DMS53 treated with DMSO at 0.1 percent for 48 hours (cell line): ENCODE results near the gene SIL1.
"Not testable (repeated sequence)": the region's sequence is repeated elsewhere in the genome, so short reads cannot be mapped to it uniquely, and the experiment has no call there.

Experiments used
- DNase-seq: peaks from one replicate; lab custom pipeline; 2025; ENCODE audit not compliant: unreplicated experiment; lab: John Stamatoyannopoulos, UW

SIL1 gene

GRCh38 chr5:139038613-139039305 lies 159.4 kb downstream of the SIL1 start:
- no peak for DNase-seq

- DNase-seq: no peak
Observed at GRCh38 chr5:139037732-139038131, 160.4 kb downstream of the SIL1 start.

DNA sequence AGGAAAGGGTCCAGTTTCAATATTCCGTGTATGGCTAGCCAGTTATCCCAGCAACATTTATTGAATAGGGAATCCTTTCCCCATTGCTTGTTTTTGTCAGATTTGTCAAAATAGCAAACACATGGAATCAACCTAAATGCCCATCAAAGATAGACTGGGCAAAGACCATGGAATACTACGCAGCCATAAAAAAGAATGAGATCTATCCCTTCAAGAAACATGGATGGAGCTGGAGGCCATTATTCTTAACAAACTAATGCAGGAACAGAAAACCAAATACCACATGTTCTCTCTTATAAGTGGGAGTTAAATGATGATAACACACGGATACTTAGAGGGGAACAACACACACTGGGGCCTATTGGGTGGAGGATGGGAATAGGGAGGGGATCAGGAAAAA lies 161.8 kb downstream of the SIL1 start:
- DNase-seq: not testable (repeated sequence)

GRCh38 chr5:139027150-139027549 lies 171.0 kb downstream of the SIL1 start:
- DNase-seq: no peak

DNA sequence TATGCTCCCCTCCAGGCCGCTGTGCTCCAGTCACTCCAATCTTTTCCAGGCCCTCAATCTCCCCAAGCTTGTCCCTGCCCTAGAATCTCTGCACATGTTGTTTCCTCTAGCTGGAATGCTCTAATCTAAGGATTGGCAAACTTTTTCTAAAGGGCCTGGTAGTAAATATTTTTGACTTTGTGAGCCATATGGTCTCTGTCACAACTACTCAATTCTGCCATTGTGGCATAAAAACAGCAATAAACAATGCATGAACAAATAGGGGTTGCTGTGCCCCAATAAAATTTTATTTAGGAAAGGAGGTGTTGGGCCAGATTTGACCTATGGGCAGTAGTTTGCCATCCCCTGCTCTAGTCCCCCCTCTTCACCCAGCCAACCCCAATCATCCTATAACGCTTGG lies 172.5 kb downstream of the SIL1 start:
- no peak for DNase-seq

DNA sequence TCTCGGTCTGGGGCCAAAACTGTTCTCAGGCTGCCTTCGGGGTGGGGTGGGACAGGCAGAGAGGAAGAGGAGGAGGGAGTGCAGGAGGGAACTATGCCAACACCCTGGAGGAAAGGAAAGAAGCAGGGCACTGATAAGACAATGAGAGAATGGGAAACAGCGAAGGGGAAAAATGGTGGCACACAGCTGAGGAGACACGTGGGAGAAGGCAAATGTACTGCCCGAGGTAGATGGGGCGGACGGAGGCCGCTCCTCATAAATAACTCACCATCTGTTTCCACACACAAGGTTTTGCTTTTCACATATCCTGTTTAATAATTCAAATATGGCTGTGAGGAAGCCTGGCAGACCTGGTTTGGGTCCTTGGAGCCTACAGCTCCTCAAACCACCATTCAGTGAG lies 174.9 kb downstream of the SIL1 start:
- no peak for DNase-seq

DNA sequence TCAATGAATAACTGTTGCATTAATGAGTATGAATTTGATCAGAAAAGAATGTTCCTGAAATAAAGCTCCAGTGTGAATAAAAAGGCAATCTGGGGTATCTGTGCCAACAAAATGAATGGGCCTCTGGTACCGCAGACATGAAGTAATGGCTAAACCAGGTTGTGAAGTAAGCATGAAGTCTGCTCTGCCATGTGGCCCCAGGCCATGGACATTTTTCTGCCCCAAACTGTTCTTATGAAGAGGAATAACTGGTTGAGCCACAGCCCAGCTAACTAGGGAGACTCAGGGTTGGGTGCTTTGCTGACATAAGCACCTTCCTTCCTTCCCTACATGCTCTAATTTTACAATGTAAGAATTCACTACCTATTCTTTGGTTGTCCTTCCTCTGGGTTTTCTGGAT lies 175.6 kb downstream of the SIL1 start:
- DNase-seq: no peak

DNA sequence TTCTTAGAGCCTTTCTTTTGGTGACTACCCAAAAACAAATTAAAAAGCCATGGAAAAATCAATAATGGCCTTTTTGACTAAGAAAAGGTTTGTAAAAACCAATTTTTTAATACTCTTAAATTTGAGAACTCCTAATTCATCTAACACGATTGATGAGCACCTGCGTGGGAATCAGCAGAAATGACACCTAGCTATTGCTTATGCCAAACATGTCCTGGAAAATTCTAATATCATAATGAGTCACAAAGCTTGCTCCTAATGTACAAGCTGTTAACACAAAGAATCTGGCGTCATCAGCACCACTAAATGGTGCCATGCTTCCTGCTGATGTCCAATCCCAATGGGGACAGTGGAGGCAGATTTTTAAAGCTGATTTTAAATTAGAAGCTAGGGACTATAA lies 176.8 kb downstream of the SIL1 start:
- no peak for DNase-seq

GRCh38 chr5:139019880-139020279 lies 178.3 kb downstream of the SIL1 start:
- no peak for DNase-seq

DNA sequence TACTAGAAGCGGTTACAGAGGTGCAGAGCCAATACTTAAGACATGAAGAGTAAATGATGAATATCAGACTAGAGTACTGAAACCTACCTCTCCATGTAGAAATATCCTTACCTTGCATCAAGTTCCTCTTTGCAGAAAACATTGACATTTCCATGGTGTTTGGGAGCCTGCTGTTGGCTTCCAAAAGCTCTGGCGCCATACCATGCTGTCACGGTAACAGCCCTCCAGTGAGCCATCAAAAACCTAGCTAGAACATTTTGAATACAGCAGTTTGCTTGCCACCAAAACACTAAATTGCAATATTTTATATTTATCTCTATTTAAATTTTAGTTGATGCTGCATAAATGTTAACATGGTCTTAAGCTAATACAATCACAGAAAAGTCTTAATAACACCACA lies 179.0 kb downstream of the SIL1 start:
- no peak for DNase-seq

DNA sequence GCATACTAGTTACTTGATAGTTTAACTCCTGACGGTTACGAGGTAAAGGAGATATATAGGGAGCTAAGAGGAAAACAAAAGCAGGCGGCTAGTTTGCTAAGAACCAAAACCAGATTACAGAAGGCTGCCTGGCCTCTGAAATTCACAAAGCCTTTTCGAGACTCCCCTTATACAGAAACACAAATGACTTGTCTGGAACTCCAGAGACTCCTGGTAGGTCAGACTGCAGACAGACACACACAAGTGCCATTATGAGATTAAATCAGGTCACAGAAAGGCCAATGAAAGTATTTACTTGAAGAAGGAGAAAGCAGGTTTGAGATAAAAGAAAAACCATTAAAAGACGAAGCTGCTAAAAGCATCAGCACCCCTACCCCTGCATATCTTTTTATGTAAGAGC lies 180.5 kb downstream of the SIL1 start:
- DNase-seq: no peak

DNA sequence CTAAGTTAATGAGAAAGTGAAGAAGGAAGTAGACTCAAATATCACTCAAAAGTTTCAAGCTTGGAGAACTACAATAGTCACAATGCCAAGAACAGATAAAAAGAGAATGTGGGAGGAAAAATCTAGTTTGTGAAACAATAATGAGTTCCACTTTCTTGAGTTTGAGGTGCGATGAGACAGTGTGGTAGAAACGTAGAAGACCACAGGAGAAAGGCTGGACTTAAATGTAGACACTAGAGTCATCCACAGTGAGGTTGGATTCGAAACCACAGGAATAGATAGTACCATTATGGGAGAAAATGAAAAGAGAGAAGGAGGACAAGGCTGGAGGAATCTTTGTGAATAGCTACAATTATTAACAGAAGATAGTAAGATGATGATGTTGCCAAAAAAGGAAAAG lies 182.0 kb downstream of the SIL1 start:
- DNase-seq: no peak

DNA sequence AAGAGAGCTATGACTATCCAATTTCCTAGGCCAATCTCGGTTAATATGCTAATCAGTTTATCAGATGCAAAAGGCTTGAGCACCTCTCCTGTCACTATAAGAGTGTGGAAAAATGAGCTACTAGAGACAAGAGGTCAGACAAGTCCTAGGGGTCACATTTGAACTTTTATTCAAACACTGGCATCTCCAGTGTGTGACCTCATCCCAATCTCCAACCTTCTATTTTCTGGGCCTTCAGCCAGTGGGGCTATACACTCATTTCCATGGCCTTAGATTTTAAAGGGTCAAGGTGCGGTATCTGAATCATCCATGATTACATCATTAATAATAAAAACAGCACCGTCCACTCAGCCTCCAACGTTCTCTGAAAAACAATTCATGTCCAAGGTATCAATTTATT lies 183.4 kb downstream of the SIL1 start:
- DNase-seq: no peak

DNA sequence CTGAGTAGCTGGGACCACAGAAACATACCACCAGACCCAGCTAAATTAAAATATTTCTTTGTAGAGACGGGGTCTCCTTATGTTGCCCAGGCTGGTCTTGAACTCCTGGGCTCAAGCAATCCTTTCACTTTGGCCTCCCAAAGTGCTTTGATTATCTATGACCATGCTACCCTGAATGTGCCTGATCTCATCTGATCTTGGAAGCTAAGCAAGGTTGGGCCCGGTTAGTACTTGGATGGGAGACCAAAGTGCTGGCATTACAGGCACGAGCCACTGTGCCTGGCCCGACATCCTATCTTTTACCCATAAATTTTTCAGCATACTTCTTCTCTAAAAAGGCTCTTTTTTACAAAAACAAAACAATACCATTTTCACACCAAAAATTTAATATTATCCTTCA lies 186.0 kb downstream of the SIL1 start:
- DNase-seq: no peak

DNA sequence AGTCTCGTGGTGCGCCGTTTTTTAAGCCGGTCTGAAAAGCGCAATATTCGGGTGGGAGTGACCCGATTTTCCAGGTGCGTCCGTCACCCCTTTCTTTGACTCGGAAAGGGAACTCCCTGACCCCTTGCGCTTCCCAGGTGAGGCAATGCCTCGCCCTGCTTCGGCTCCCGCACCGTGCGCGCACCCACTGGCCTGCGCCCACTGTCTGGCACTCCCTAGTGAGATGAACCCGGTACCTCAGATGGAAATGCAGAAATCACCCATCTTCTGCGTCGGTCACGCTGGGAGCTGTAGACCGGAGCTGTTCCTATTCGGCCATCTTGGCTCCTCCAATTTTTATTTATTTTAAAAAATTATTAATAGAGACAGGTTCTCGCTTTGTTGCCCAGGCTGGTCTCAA lies 187.0 kb downstream of the SIL1 start:
- DNase-seq: not testable (repeated sequence)

- no peak for DNase-seq
Observed at GRCh38 chr5:139004374-139005307, 193.5 kb downstream of the SIL1 start.

DNA sequence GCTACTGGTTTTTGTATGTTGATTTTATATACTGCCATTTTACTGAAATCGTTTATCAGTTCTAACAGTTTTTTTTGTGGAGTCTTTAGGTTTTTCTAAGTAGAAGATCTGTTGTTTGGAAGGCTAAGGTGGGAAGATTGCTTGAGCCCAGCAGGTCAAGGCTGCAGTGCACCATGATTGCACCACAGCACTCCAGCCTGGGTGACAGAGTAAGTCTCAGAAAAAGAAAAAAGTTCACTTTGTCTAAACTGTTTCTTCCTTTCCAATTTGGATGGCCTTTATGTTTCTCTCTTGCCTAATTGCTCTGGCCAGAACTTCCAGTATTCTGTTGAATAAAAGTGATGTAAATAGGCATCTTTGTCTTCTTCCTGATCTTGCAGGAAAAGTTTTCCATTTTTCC lies 198.5 kb downstream of the SIL1 start:
- no peak for DNase-seq

- no peak for DNase-seq
Observed at GRCh38 chr5:138998521-138998920, 199.6 kb downstream of the SIL1 start.

DNA sequence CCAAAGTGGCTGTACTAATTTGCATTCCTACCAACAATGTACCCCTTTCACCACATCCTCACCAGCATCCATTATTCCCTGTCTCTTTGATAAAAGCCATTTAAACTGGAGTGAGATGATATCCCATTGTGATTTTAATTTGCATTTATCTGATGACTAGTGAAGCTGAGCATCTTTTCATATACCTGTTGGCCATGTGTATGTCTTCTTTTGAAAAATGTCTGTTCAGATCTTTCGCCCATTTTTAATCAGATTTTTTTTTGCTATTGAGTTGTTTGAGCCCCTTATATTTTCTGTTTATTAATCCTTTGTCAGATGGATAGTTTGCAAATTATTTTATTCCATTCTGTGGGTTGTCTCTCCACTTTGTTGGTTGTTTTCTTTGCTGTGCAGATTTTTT lies 202.0 kb downstream of the SIL1 start:
- DNase-seq: no peak

DNA sequence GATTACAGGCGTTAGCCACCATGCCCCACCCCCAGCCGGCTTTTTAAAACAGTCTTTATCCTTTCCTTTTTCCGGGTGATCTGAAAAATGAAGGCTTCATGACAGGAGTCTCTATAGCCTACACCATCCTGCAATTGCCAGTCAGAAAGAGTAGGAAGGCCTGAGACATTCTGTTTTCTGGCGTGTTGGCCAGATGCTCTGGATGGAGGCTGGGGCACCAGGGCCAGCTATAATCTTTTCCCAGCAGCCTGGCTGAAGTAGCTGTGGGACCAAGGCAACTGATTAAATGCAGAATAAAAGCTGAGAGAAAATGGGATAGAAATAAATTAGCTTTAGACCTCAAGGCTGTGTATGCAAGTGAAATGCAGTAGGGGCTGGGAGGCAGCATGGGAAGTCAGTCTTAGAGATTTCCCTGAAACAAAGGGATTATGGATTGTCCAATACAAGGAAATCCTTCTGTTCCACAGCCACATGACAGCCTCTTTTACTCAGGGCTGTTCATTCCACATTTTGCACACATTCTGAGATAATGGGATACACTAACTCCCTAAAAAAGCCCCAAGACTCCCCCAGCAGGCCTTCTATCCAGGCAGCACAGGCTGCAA lies 207.1 kb downstream of the SIL1 start:
- no peak for DNase-seq

- DNase-seq: no peak
Observed at GRCh38 chr5:138989720-138990119, 208.4 kb downstream of the SIL1 start.

GRCh38 chr5:138986186-138986800 lies 211.9 kb downstream of the SIL1 start:
- DNase-seq: no peak
